DND-41 (cell line): ENCODE results near the gene SLC9A2.

Experiments used
- EZH2 ChIP-seq: IDR thresholded peaks from 3 replicates; pipeline ENCODE4 v1.6.1; 2012; ENCODE audit warnings: borderline replicate concordance, low read depth, mild to moderate bottlenecking, moderate library complexity, low read length, inconsistent platforms; ENCODE audit not compliant: severe bottlenecking
- TF ChIP-seq, protein P1 (sequence below): IDR thresholded peaks from 2 replicates; pipeline ENCODE4 v1.5.1; 2012; ENCODE audit warnings: borderline replicate concordance, low read length, moderate library complexity, mild to moderate bottlenecking; ENCODE audit not compliant: poor library complexity, severe bottlenecking; ENCODE audit errors: extremely low read depth

DNA sequence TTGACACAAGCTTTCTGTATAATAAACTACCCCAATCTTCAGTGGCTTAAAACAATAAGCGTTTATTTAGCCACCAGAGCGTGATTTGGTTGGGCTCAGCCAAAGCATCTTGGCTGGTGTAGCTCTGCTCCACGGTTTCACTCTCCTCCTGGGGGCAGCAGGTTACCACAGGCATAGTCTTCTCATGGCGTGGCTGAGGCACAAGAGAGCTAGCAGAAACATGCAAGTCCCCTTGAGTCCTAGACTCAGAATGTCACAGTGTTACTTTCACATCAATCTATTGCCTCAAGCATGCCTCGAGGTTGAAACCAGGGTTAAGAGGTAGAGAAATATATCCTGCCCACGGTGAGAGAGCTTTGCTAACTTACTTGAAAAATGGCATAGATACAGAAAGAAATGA is 19.9 kb upstream of the SLC9A2 start:
- TF ChIP-seq, protein P1, sequence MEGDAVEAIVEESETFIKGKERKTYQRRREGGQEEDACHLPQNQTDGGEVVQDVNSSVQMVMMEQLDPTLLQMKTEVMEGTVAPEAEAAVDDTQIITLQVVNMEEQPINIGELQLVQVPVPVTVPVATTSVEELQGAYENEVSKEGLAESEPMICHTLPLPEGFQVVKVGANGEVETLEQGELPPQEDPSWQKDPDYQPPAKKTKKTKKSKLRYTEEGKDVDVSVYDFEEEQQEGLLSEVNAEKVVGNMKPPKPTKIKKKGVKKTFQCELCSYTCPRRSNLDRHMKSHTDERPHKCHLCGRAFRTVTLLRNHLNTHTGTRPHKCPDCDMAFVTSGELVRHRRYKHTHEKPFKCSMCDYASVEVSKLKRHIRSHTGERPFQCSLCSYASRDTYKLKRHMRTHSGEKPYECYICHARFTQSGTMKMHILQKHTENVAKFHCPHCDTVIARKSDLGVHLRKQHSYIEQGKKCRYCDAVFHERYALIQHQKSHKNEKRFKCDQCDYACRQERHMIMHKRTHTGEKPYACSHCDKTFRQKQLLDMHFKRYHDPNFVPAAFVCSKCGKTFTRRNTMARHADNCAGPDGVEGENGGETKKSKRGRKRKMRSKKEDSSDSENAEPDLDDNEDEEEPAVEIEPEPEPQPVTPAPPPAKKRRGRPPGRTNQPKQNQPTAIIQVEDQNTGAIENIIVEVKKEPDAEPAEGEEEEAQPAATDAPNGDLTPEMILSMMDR = no peak
- TF ChIP-seq EZH2 = no peak
